HG03469 (cell line): ENCODE data around the gene LPCAT1.

ENCODE experiments used
- ATAC-seq: cut with Tn5 transposase; IDR thresholded peaks from one replicate; pipeline ENCODE4 v1.9.1; 2021; ENCODE audit warnings: mild to moderate bottlenecking, moderate library complexity, moderate number of reproducible peaks; ENCODE audit not compliant: unreplicated experiment

The LPCAT1 gene

DNA sequence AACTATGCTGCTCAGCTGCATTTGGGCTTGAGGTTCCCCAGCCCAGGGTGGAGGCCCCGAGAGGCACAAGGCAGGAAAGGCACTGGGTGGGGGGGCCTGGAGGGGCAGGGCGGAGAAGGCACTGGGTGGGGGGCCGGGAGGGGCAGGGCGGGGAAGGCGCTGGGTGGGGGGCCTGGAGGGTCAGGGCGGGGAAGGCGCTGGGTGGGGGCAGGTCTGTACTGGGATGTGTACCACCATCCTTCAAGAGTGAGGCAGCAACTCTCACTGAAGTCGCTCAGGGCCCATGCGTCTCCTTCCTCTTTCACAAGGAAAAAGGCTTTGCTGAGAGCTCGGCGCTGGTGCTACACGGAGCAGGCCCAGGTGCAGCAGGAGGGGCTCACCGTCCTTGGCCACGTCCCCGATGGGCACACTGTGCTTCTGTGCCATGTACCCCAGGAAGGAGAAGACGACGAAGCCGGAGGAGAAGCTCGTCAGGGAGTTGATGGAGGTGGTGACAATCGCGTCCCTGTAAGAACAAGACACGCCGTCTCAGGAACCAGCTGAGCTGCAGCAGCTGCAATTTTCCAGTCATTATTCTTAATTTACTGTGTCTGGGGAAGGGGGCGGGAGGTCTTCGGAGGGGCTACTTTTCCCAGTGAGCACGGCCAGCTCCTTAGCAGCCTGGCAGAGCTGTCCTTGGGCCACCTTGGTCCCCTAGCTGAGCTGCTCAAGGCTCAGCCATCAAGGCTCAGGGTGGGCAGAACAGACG lies 109.3 kb downstream of the LPCAT1 start:
- ATAC-seq, result no peak

DNA sequence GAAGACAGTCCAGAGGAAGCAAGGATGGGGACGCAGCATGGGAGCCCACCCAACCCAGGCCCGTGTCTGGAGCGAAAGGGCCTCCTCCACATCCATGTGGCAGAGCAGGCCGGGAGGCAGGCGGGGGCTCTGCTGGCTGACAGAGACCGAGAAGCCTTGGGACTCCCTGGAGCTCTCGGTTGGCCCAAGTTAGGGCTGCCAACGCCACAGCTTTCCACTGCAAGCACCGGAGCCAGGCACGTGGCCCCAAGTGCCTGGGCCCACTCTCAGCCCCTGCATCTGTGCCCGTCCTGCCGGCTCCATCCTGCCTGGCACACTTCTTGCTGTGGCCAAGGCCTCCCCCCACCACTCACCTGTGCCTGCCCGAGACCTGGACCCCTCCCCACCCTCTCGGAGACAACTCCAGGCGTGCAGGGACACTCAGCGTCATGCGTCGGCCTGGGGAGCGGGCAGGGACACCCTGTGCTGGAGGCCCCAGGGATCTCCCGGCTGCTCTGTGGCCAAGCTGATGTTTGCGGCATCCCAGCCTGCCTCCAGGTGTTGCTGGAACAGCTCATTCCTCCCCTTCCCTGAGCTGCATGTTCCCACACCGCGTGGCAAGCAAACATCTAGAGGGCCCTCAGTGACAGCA lies 110.0 kb downstream of the LPCAT1 start:
- ATAC-seq, result no peak

DNA sequence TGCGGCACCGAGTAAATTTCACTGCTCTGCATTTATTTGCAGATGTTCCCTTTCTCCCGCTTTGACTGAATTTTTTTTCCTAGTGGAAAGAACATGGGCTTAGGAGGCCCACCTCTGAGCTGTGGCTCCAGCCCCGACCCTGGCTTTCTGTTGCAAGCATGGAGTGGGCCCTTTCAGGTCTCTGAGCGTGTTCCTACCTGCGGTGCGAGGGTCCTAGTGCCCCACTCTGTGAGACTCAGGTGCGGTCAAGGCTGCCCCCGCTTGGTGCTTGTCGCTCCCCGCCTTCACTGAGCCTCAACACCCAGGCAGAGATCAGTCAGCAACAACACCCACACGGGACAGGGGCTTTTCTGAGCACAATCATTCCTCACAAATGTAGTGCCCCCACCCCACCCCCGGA lies 110.5 kb downstream of the LPCAT1 start:
- ATAC-seq, result no peak

DNA sequence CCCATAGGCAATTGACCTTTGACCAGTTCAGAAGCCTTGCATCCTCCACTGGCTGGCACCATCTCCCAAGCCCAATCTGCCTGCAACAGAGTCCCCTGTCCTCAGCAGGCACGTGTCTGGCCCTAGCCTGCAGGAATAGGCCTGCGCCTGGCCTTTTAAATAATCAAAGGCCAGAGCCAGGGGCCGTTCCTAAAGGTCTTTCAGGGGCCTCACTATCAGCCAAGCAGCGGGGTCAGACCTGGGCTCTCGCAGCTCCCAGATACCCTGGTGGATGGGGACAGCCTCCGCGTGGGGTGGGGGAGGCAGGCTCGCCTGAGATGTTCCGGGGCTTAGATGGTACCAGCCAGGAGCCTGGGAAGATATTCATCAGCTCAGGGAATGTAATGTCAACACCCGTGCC lies 111.1 kb downstream of the LPCAT1 start:
- ATAC-seq, result no peak

DNA sequence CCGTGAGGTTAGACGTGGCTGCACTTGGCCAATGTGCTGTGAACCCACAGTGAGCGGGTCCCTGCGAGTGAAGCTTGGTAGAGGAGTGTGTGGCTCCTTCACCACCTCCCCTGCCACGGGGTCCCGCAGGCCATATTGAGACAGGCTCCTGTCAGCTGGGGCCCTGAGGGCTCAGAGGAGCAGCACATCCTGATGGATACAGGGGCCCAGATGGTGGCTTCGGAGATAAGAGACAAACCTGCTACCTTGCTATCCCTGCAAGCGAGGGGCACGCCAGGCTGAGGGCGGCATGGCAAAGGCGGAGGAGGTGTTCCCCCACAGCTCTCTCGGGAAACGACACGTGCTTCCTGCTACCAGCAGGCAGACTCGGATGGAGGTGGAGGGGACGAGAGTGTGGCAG lies 111.6 kb downstream of the LPCAT1 start:
- no peak for ATAC-seq
